Cardiac muscle cell (in vitro differentiated cells and primary cell): ENCODE results near the gene SLC9C2. TPM values are rescaled to one million over a fixed set of nuclear protein-coding genes. Genes with fewer than 3 reads are reported as not detected.

Experiments
- DNase-seq, 2 donors: peaks; one replicate each; pipeline versions ENCODE4 v3.0.0 to v3.0.0-alpha.2; 2010 to 2017; ENCODE audit warnings: low read depth in 1 of 2, low spot score in 1 of 2
- H3K27ac ChIP-seq: fragments of 200-600 bp; sonication (generic); 2 replicates; pipeline ENCODE4 v1.5.1; 2016
- H3K27me3 ChIP-seq: fragments of 200-600 bp; sonication (generic); 2 replicates; pipeline ENCODE4 v1.6.0; 2016; ENCODE audit warnings: control low read depth
- H3K36me3 ChIP-seq: fragments of 200-600 bp; sonication (generic); 2 replicates; pipeline ENCODE4 v1.5.1; 2016; ENCODE audit warnings: control low read depth
- H3K4me1 ChIP-seq: fragments of 200-600 bp; sonication (generic); 2 replicates; pipeline ENCODE4 v1.8.1; 2017; ENCODE audit warnings: low read depth, mild to moderate bottlenecking, mixed run types
- H3K4me3 ChIP-seq: fragments of 200-600 bp; sonication (generic); 2 replicates; pipeline ENCODE4 v1.5.1; 2016; ENCODE audit warnings: mild to moderate bottlenecking
- H3K9me3 ChIP-seq: fragments of 200-600 bp; sonication (generic); 2 replicates; pipeline ENCODE4 v1.5.1; 2017; ENCODE audit warnings: low read depth, mild to moderate bottlenecking, control low read depth
- polyA plus RNA-seq: library from polyadenylated mRNA; unstranded; fragments of >200 nt; fragmentation: Nextera tagmentation; extraction: Ambion mirVana; gene quantifications from 2 replicates; pipeline ENCODE4 v1.2.1, GENCODE V29; 2016
- total RNA-seq: library from RNA; depleted of rRNA; stranded (reverse); fragments of >200 nt; gene quantifications from 2 replicates; pipeline ENCODE4 v1.2.3, GENCODE V29; 2016
- TF ChIP-seq, protein P1 (sequence below): IDR thresholded peaks from 2 replicates; pipeline ENCODE4 v1.5.1; 2012; ENCODE audit warnings: low read depth, mild to moderate bottlenecking, low read length

The SLC9C2 gene
- total and polyA plus RNA-seq, 2 experiments from 2014 or later, result 0.87 TPM; not detected in 1

DNA sequence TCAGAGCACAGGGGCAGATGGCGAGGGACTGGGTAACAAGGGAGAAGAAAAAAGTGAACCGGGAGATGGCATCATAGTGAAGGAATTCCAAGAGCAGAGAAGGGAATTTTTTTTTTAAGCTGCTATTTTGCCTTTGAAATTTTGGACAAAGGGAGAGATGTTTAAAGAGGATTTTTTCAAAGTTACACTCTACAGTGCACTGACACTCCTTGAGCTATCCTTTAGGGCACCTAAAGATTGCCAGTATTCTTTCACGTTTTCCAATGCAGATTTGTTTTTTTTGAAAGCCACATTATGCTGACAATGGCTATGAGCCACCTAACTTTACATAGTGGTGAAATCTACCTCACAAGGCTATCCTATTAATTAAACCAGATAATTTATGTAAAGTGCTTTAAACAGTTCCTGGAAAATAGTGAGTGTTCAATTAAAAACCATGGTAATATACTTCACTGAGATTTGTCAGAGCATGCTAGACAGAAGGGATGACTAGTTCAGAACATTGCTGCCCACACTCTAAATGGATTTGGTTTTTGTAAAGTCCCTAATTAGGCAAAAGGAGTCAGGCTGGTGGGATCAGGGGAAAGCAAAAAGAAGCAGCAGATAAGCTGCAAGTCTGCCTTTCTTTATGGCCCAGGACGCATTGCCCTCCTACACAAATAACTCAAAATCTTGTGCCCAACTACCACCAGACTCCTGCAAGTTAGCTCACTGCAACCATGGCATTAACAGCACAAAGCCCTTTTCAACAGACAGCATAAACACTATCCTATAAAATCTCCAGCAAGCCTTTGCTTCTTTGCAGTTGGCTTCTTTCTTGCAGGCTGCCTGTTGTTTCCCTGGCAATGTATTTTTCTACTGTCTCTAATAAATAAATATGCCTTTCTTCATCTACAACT lies 71.8 kb downstream of the SLC9C2 start:
- DNase-seq, result no peak
- Histone ChIP-seq H3K27me3 (no peaks in the 10 kb centered on the region), H3K36me3 (no peaks in the 10 kb centered on the region), H3K9me3 (no peaks in the 10 kb centered on the region), H3K27ac (no peak overlapping the region), H3K4me3 (no peak overlapping the region), H3K4me1 (peaks cover 31% of the 10 kb centered on the region)
- TF ChIP-seq, protein P1, sequence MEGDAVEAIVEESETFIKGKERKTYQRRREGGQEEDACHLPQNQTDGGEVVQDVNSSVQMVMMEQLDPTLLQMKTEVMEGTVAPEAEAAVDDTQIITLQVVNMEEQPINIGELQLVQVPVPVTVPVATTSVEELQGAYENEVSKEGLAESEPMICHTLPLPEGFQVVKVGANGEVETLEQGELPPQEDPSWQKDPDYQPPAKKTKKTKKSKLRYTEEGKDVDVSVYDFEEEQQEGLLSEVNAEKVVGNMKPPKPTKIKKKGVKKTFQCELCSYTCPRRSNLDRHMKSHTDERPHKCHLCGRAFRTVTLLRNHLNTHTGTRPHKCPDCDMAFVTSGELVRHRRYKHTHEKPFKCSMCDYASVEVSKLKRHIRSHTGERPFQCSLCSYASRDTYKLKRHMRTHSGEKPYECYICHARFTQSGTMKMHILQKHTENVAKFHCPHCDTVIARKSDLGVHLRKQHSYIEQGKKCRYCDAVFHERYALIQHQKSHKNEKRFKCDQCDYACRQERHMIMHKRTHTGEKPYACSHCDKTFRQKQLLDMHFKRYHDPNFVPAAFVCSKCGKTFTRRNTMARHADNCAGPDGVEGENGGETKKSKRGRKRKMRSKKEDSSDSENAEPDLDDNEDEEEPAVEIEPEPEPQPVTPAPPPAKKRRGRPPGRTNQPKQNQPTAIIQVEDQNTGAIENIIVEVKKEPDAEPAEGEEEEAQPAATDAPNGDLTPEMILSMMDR, result no peak

- no peaks in the 10 kb centered on the region for H3K9me3 ChIP-seq
- H3K27me3 ChIP-seq, result no peaks in the 10 kb centered on the region
- no peaks in the 10 kb centered on the region for H3K36me3 ChIP-seq
- H3K27ac ChIP-seq, result peak overlapping the region; percentile 51
- TF ChIP-seq, protein P1, result no peak
- no peak overlapping the region for H3K4me3 ChIP-seq
- DNase-seq, result peak; percentile 35 to 36
- H3K4me1 ChIP-seq, result peaks cover 31% of the 10 kb centered on the region
These were observed 73.8 kb downstream of the SLC9C2 start for GRCh38 chr1:173529106-173529505.

GRCh38 chr1:173527151-173527826 lies 75.6 kb downstream of the SLC9C2 start:
- DNase-seq, result peak; percentile 57 to 81
- no peak overlapping the region for H3K27ac ChIP-seq
- no peaks in the 10 kb centered on the region for H3K9me3 ChIP-seq
- no peak overlapping the region for H3K4me3 ChIP-seq
- TF ChIP-seq, protein P1, result no peak
- no peaks in the 10 kb centered on the region for H3K27me3 ChIP-seq
- no peaks in the 10 kb centered on the region for H3K36me3 ChIP-seq
- H3K4me1 ChIP-seq, result peaks cover 31% of the 10 kb centered on the region

GRCh38 chr1:173525926-173526325 lies 76.9 kb downstream of the SLC9C2 start:
- Histone ChIP-seq H3K9me3 (no peaks in the 10 kb centered on the region), H3K36me3 (no peaks in the 10 kb centered on the region), H3K27me3 (no peaks in the 10 kb centered on the region), H3K4me3 (no peak overlapping the region), H3K4me1 (peaks cover 22% of the 10 kb centered on the region), H3K27ac (no peak overlapping the region)
- TF ChIP-seq, protein P1, result no peak
- DNase-seq, result peak in 1 of 2 donors; percentile 8

GRCh38 chr1:173523329-173523728 lies 79.5 kb downstream of the SLC9C2 start:
- Histone ChIP-seq H3K9me3 (no peaks in the 10 kb centered on the region), H3K4me3 (no peak overlapping the region), H3K4me1 (peaks cover 1% of the 10 kb centered on the region), H3K27me3 (no peaks in the 10 kb centered on the region), H3K27ac (no peak overlapping the region), H3K36me3 (no peaks in the 10 kb centered on the region)
- TF ChIP-seq, protein P1, result no peak
- no peak for DNase-seq
